HG03045 (cell line): ENCODE measurements around the gene SBK1.
"Not testable (repeated sequence)": the region's sequence is repeated elsewhere in the genome, so short reads cannot be mapped to it uniquely, and the experiment has no call there.

ENCODE experiments used
- ATAC-seq: cut with Tn5 transposase; IDR thresholded peaks from one replicate; pipeline ENCODE4 v1.9.1; 2021; ENCODE audit warnings: mild to moderate bottlenecking, moderate library complexity; ENCODE audit not compliant: unreplicated experiment

Gene SBK1

GRCh38 chr16:28330232-28330631 lies 37.9 kb downstream of the SBK1 start:
- not testable (repeated sequence) for ATAC-seq

- not testable (repeated sequence) for ATAC-seq
These were observed 38.7 kb downstream of the SBK1 start for GRCh38 chr16:28330981-28331380.

- ATAC-seq = not testable (repeated sequence)
These were observed 40.3 kb downstream of the SBK1 start for GRCh38 chr16:28332632-28333031.

- not testable (repeated sequence) for ATAC-seq
These were observed 43.4 kb downstream of the SBK1 start for GRCh38 chr16:28335678-28336077.

GRCh38 chr16:28336940-28337710 lies 44.8 kb downstream of the SBK1 start:
- ATAC-seq = not testable (repeated sequence)

- not testable (repeated sequence) for ATAC-seq
These were observed 45.9 kb downstream of the SBK1 start for GRCh38 chr16:28338230-28338629.

GRCh38 chr16:28362600-28362999 lies 70.3 kb downstream of the SBK1 start:
- ATAC-seq = not testable (repeated sequence)

GRCh38 chr16:28363408-28363807 lies 71.1 kb downstream of the SBK1 start, which contains the start of gene NPIPB6:
TSS of gene NPIPB6 (minus strand) at chr16:28363508. CDS start at chr16:28362822, 686 bp downstream.
- not testable (repeated sequence) for ATAC-seq

GRCh38 chr16:28364268-28365173 lies 72.2 kb downstream of the SBK1 start:
- ATAC-seq = peak; percentile 89

GRCh38 chr16:28367926-28368325 lies 75.6 kb downstream of the SBK1 start:
- not testable (repeated sequence) for ATAC-seq
